ENCODE measurements around the gene SUN3. TPM values are rescaled to one million over a fixed set of nuclear protein-coding genes. Genes with fewer than 3 reads are reported as not detected.
A peak's percentile ranks its signal among the peaks of the same experiment; 100 is the strongest.
"Not testable (repeated sequence)": the region's sequence is repeated elsewhere in the genome, so short reads cannot be mapped to it uniquely, and the experiment has no call there.

The SUN3 gene
- total RNA-seq, 1 donor from 2014 or later, result not detected

GRCh38 chr7:47988496-47989386 lies 40.2 kb downstream of the SUN3 start:
- DNase-seq (ENCODE audit: low spot score), result no peak
- intact Hi-C loops (cut with DNase I), result no loop called here

- intact Hi-C loops (cut with DNase I), result no loop called here
- no peak for DNase-seq (ENCODE audit: low spot score)
Observed at GRCh38 chr7:47982610-47983009, 46.3 kb downstream of the SUN3 start.

GRCh38 chr7:47980648-47981047 lies 48.3 kb downstream of the SUN3 start:
- DNase-seq (ENCODE audit: low spot score); intact Hi-C loops (cut with DNase I): not testable (repeated sequence)

GRCh38 chr7:47979832-47980181 lies 49.1 kb downstream of the SUN3 start:
- intact Hi-C loops (cut with DNase I), result no loop called here
- no peak for DNase-seq (ENCODE audit: low spot score)

- intact Hi-C loops (cut with DNase I), result no loop called here
- DNase-seq (ENCODE audit: low spot score), result peak; percentile 96
Observed at GRCh38 chr7:47979145-47979831, 49.6 kb downstream of the SUN3 start, which contains the start of gene HUS1. Gene HUS1 (minus strand): TSS chr7:47979615. CDS start chr7:47979519, 96 bp downstream.

GRCh38 chr7:47978790-47979144 lies 50.1 kb downstream of the SUN3 start:
- DNase-seq (ENCODE audit: low spot score), result no peak

GRCh38 chr7:47973739-47974138 lies 55.2 kb downstream of the SUN3 start:
- intact Hi-C loops (cut with DNase I), result no loop called here

More at GRCh38 chr7:47978790-47979144, 50.1 kb downstream of the SUN3 start:
- intact Hi-C loops (cut with DNase I), result no loop called here

GRCh38 chr7:47970761-47971160 lies 58.1 kb downstream of the SUN3 start:
- intact Hi-C loops (cut with DNase I), result no loop called here
- DNase-seq (ENCODE audit: low spot score), result no peak

More at GRCh38 chr7:47973739-47974138, 55.2 kb downstream of the SUN3 start:
- no peak for DNase-seq (ENCODE audit: low spot score)

GRCh38 chr7:47968847-47969774 lies 59.8 kb downstream of the SUN3 start:
- intact Hi-C loops (cut with DNase I), result loop anchor here (2.0 kb wide), 1 partner anchor 24 kb away; no protein-coding TSS in a partner anchor
- no peak for DNase-seq (ENCODE audit: low spot score)

- intact Hi-C loops (cut with DNase I), result loop anchor here (2.0 kb wide), 1 partner anchor 23 kb away; no protein-coding TSS in a partner anchor
- no peak for DNase-seq (ENCODE audit: low spot score)
Observed at GRCh38 chr7:47967708-47968107, 61.2 kb downstream of the SUN3 start.

- DNase-seq (ENCODE audit: low spot score), result no peak
- intact Hi-C loops (cut with DNase I), result no loop called here
Observed at GRCh38 chr7:47967123-47967522, 61.8 kb downstream of the SUN3 start.

- intact Hi-C loops (cut with DNase I), result no loop called here
- DNase-seq (ENCODE audit: low spot score), result no peak
Observed at GRCh38 chr7:47965456-47965855, 63.5 kb downstream of the SUN3 start.

GRCh38 chr7:47962262-47962661 lies 66.6 kb downstream of the SUN3 start:
- intact Hi-C loops (cut with DNase I), result no loop called here
- no peak for DNase-seq (ENCODE audit: low spot score)

- intact Hi-C loops (cut with DNase I), result no loop called here
- DNase-seq (ENCODE audit: low spot score), result no peak
Observed at GRCh38 chr7:47957156-47957555, 71.8 kb downstream of the SUN3 start.

GRCh38 chr7:47956220-47956619 lies 72.7 kb downstream of the SUN3 start:
- intact Hi-C loops (cut with DNase I), result no loop called here
- no peak for DNase-seq (ENCODE audit: low spot score)

GRCh38 chr7:47954231-47954911 lies 74.5 kb downstream of the SUN3 start:
- no peak for DNase-seq (ENCODE audit: low spot score)
- intact Hi-C loops (cut with DNase I), result no loop called here

- DNase-seq (ENCODE audit: low spot score), result no peak
- intact Hi-C loops (cut with DNase I), result no loop called here
Observed at GRCh38 chr7:47953822-47954221, 75.1 kb downstream of the SUN3 start.

GRCh38 chr7:47952224-47952623 lies 76.7 kb downstream of the SUN3 start:
- intact Hi-C loops (cut with DNase I), result no loop called here
- DNase-seq (ENCODE audit: low spot score), result no peak

GRCh38 chr7:47951374-47951773 lies 77.5 kb downstream of the SUN3 start:
- intact Hi-C loops (cut with DNase I), result no loop called here
- no peak for DNase-seq (ENCODE audit: low spot score)

All from cardiac septum (tissue), 1 donor.